Naive thymus-derived CD4-positive, alpha-beta T cell (primary cell): ENCODE measurements around the gene RRN3. TPM values are rescaled to one million over a fixed set of nuclear protein-coding genes. Genes with fewer than 3 reads are reported as not detected.
"Not testable (repeated sequence)": the region's sequence is repeated elsewhere in the genome, so short reads cannot be mapped to it uniquely, and the experiment has no call there.

ENCODE experiments used
- ATAC-seq: fragments of 150-1000 bp; cut with Tn5 transposase; 2 replicates; pipeline ENCODE4 v1.10.0; 2021; ENCODE audit warnings: mild to moderate bottlenecking, moderate library complexity
- CTCF ChIA-PET: fragments of 350-600 bp; sonication (Branson Sonifier 250); formaldehyde crosslinking; loops from one replicate; lab custom pipeline; 2021; ENCODE audit warnings: antibody characterized with exemption; lab: Charles Lee
- POLR2A ChIA-PET: fragments of 350-600 bp; sonication (Branson Sonifier 250); formaldehyde crosslinking; loops from one replicate; lab custom pipeline; 2021; ENCODE audit warnings: antibody characterized with exemption, inconsistent platforms; lab: Charles Lee
- DNase-seq, 9 donors: peaks; one replicate each; pipeline versions ENCODE4 v3.0.0 to v3.0.0-alpha.2; 2020 to 2022; ENCODE audit warnings: mixed read lengths in 1 of 9
- H3K27ac ChIP-seq: one replicate; pipeline ENCODE4 v1.7.0; 2013; ENCODE audit warnings: mild to moderate bottlenecking, low read depth, low read length, moderate library complexity
- H3K27me3 ChIP-seq, 2 donors: one replicate each; pipeline ENCODE4 v1.7.0; 2013; ENCODE audit warnings: low read length in 2 of 2, mild to moderate bottlenecking in 2 of 2, moderate library complexity in 2 of 2; ENCODE audit not compliant: control insufficient read depth in 2 of 2, insufficient read depth in 2 of 2
- H3K36me3 ChIP-seq, 3 experiments: 1 replicate in 2 of 3; 2 replicates in 1 of 3; pipeline ENCODE4 v1.7.0; 2013; ENCODE audit warnings: low read length in 3 of 3, mild to moderate bottlenecking in 3 of 3, moderate library complexity in 1 of 3; ENCODE audit not compliant: insufficient read depth in 3 of 3, control insufficient read depth in 2 of 3
- H3K4me1 ChIP-seq, 2 donors: one replicate each; pipeline ENCODE4 v1.7.0; 2013; ENCODE audit warnings: low read length in 2 of 2, mild to moderate bottlenecking in 2 of 2, moderate library complexity in 1 of 2; ENCODE audit not compliant: control insufficient read depth in 2 of 2, insufficient read depth in 2 of 2
- H3K4me3 ChIP-seq: 2 replicates; pipeline ENCODE4 v1.7.0; 2013; ENCODE audit warnings: mild to moderate bottlenecking, low read length
- H3K9me3 ChIP-seq, 3 experiments: 1 replicate in 2 of 3; 2 replicates in 1 of 3; pipeline ENCODE4 v1.7.0; 2013; ENCODE audit warnings: low read length in 3 of 3; ENCODE audit not compliant: control insufficient read depth in 2 of 3
- H3K27ac Mint-ChIP-seq, 9 donors: one replicate each; pipeline ENCODE4 v1.8.0; 2020 to 2022; ENCODE audit warnings: mixed read lengths in 9 of 9, mild to moderate bottlenecking in 8 of 9, moderate library complexity in 5 of 9, inconsistent platforms in 2 of 9
- H3K27me3 Mint-ChIP-seq, 5 donors: one replicate each; pipeline ENCODE4 v1.8.0; 2021 to 2022; ENCODE audit warnings: mixed read lengths in 5 of 5, mild to moderate bottlenecking in 1 of 5
- H3K36me3 Mint-ChIP-seq, 5 donors: one replicate each; pipeline ENCODE4 v1.8.0; 2020 to 2022; ENCODE audit warnings: mixed read lengths in 5 of 5, mild to moderate bottlenecking in 3 of 5, inconsistent platforms in 1 of 5
- H3K4me1 Mint-ChIP-seq, 7 donors: one replicate each; pipeline ENCODE4 v1.8.0; 2020 to 2022; ENCODE audit warnings: mixed read lengths in 7 of 7, mild to moderate bottlenecking in 3 of 7, inconsistent platforms in 1 of 7
- H3K4me3 Mint-ChIP-seq, 10 donors: one replicate each; pipeline ENCODE4 v1.8.0; 2020 to 2022; ENCODE audit warnings: mild to moderate bottlenecking in 10 of 10, mixed read lengths in 10 of 10, moderate library complexity in 6 of 10, inconsistent platforms in 2 of 10
- H3K9me3 Mint-ChIP-seq, 11 donors: one replicate each; pipeline ENCODE4 v1.8.0; 2020 to 2022; ENCODE audit warnings: mixed read lengths in 11 of 11, mild to moderate bottlenecking in 4 of 11, inconsistent platforms in 1 of 11, moderate library complexity in 1 of 11
- intact Hi-C, 2 donors: fragments of 100-400 bp; cut with micrococcal nuclease; formaldehyde crosslinking; loops; one replicate each; pipeline ENCODE4 v1.15.1; 2023
- polyA plus RNA-seq, 2 donors: library from polyadenylated mRNA; unstranded; fragments of 300-500 nt; fragmentation: Illumina TruSeq; gene quantifications; one replicate each; pipeline ENCODE4 v1.2.3, GENCODE V29; 2021
- total RNA-seq, 6 experiments: library from RNA in 5 of 6; stranded (reverse) in 5 of 6; gene quantifications; 1 replicate in 5 of 6; 2 replicates in 1 of 6; pipeline ENCODE4 v1.2.3 and lab custom pipeline; 2021 to 2026

Gene RRN3
- total and polyA plus RNA-seq, 7 experiments from 2014 or later: 27.3 to 46.9 (median 36.5) TPM

- DNase-seq (no peak), ATAC-seq (no peak)
- Mint-ChIP-seq H3K4me3 (no peak overlapping the region), H3K36me3 (peaks cover 7 to 56% (median 18%) of the 10 kb centered on the region in 5 donors), H3K27ac (peak overlapping the region in 2 of 9 donors; percentile 16 to 30), H3K9me3 (no peaks in the 10 kb centered on the region), H3K4me1 (peaks cover 11 to 21% (median 18%) of the 10 kb centered on the region in 7 donors), H3K27me3 (no peaks in the 10 kb centered on the region)
- H3K27ac ChIP-seq: no peak overlapping the region
- ChIA-PET CTCF (no interaction called here), POLR2A (no interaction called here)
- intact Hi-C loops: no loop called here
- H3K36me3 ChIP-seq: peaks cover 10 to 88% (median 25%) of the 10 kb centered on the region in 3 experiments
- H3K9me3 ChIP-seq: no peaks in the 10 kb centered on the region
- peaks cover 0 to 4% of the 10 kb centered on the region in 2 donors for H3K4me1 ChIP-seq
- H3K27me3 ChIP-seq: no peaks in the 10 kb centered on the region
- no peak overlapping the region for H3K4me3 ChIP-seq
These were observed 59.6 kb downstream of the RRN3 start for GRCh38 chr16:15034266-15035162.

DNA sequence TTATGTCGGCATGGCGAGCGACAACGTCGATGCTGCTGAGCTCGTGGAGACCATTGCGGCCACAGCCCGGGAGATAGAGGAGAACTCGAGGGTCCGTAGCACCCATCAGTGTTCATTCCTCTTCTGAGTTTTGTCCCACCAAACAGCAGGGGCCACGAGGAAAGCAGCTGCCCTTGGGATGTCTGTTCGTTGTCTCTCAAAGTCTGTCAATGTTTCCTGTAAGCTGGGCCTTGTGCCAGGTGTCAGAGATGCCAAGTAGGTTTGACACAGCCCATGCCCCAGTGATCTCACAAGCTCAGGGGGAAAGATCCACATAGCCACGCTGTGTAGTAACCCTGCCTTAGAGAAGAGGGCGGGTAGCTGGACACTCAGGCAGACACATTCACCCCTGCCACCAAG, 60.8 kb downstream of the RRN3 start:
- Mint-ChIP-seq H3K4me3 (no peak overlapping the region), H3K27me3 (no peaks in the 10 kb centered on the region), H3K36me3 (peaks cover 7 to 55% (median 20%) of the 10 kb centered on the region in 5 donors), H3K9me3 (no peaks in the 10 kb centered on the region), H3K27ac (peak overlapping the region in 4 of 9 donors; percentile 12 to 70 (median 65)), H3K4me1 (peaks cover 11 to 21% (median 18%) of the 10 kb centered on the region in 7 donors)
- Histone ChIP-seq H3K4me1 (peaks cover 0 to 4% of the 10 kb centered on the region in 2 donors), H3K9me3 (no peaks in the 10 kb centered on the region), H3K4me3 (no peak overlapping the region), H3K27me3 (no peaks in the 10 kb centered on the region), H3K36me3 (peaks cover 10 to 86% (median 25%) of the 10 kb centered on the region in 3 experiments), H3K27ac (no peak overlapping the region)
- intact Hi-C loops: no loop called here
- ChIA-PET CTCF (interaction anchor here (0.6 kb wide), 1 partner anchor 14 kb away, joined by 4 read pairs; no protein-coding TSS in a partner anchor), POLR2A (interaction anchor here (0.9 kb wide), 1 partner anchor 9 kb away, joined by 5 read pairs; no protein-coding TSS in a partner anchor)
- no peak for ATAC-seq
- DNase-seq: no peak

GRCh38 chr16:15032547-15033308, 61.3 kb downstream of the RRN3 start:
- H3K4me3 Mint-ChIP-seq: peak overlapping the region in 1 of 10 donors; percentile 4
- peaks cover 10 to 80% (median 25%) of the 10 kb centered on the region in 3 experiments for H3K36me3 ChIP-seq
- no peaks in the 10 kb centered on the region for H3K9me3 Mint-ChIP-seq
- no peak for ATAC-seq
- CTCF ChIA-PET: interaction anchor here (0.6 kb wide), 1 partner anchor 13 kb away, joined by 4 read pairs; no protein-coding TSS in a partner anchor
- peak in 3 of 9 donors; percentile 18 to 40 (median 21) for DNase-seq
- peaks cover 0 to 4% of the 10 kb centered on the region in 2 donors for H3K4me1 ChIP-seq
- H3K27ac Mint-ChIP-seq: peak overlapping the region in 8 of 9 donors; percentile 43 to 93 (median 74)
- peaks cover 7 to 56% (median 21%) of the 10 kb centered on the region in 5 donors for H3K36me3 Mint-ChIP-seq
- no peaks in the 10 kb centered on the region for H3K27me3 ChIP-seq
- intact Hi-C loops: no loop called here
- POLR2A ChIA-PET: interaction anchor here (0.9 kb wide), 1 partner anchor 9 kb away, joined by 5 read pairs; no protein-coding TSS in a partner anchor
- H3K27me3 Mint-ChIP-seq: no peaks in the 10 kb centered on the region
- peaks cover 10 to 21% (median 18%) of the 10 kb centered on the region in 7 donors for H3K4me1 Mint-ChIP-seq
- H3K4me3 ChIP-seq: no peak overlapping the region
- no peak overlapping the region for H3K27ac ChIP-seq
- no peaks in the 10 kb centered on the region for H3K9me3 ChIP-seq

DNA sequence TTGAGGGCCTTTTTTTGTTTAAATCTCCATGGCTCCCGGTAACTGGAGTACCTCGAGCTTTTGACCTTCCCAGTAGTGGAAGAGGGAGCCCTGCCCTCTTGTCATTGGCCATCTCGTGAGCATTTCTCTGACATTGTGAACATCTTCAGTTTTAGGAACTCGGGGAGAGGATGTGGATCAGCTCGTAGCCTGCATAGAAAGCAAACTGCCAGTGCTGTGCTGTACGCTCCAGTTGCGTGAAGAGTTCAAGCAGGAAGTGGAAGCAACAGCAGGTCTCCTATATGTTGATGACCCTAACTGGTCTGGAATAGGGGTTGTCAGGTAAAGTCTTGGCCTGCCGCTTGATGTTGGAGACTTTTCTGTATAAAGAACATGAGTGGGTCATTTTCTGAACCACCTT, 62.5 kb downstream of the RRN3 start:
- Mint-ChIP-seq H3K9me3 (no peaks in the 10 kb centered on the region), H3K36me3 (peaks cover 7 to 53% (median 21%) of the 10 kb centered on the region in 5 donors), H3K4me3 (peak overlapping the region in 1 of 10 donors; percentile 50), H3K4me1 (peaks cover 9 to 21% (median 18%) of the 10 kb centered on the region in 7 donors), H3K27me3 (no peaks in the 10 kb centered on the region), H3K27ac (peak overlapping the region in 8 of 9 donors; percentile 2 to 81 (median 72))
- ATAC-seq (no peak), DNase-seq (no peak)
- Histone ChIP-seq H3K4me1 (peaks cover 0 to 4% of the 10 kb centered on the region in 2 donors), H3K36me3 (peaks cover 10 to 80% (median 25%) of the 10 kb centered on the region in 3 experiments), H3K27ac (no peak overlapping the region), H3K27me3 (no peaks in the 10 kb centered on the region), H3K4me3 (no peak overlapping the region), H3K9me3 (no peaks in the 10 kb centered on the region)
- ChIA-PET CTCF (no interaction called here), POLR2A (no interaction called here)
- intact Hi-C loops: no loop called here

DNA sequence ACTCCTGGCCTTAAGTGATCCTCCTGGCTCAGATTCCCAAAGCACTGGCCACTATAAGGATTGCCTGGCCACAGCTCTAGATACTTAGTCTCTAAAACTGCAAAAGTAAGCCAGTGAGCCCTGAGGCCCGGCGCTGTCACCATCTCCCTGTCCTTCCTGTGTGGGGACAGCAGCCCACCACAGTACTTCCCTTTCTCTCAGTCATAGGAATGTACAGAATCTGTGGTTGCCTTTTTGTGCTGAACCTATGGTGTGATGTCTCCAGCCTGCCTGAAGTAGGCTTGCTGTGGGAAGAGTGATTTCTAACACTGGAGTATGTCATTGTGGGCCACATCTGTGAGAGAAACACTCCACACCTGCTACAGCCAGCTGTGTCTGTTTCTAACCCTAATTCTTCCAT, 62.9 kb downstream of the RRN3 start:
- Histone ChIP-seq H3K36me3 (peaks cover 10 to 76% (median 25%) of the 10 kb centered on the region in 3 experiments), H3K27ac (peak overlapping the region; percentile 15), H3K4me3 (no peak overlapping the region), H3K4me1 (peaks cover 0 to 4% of the 10 kb centered on the region in 2 donors), H3K27me3 (no peaks in the 10 kb centered on the region), H3K9me3 (no peaks in the 10 kb centered on the region)
- Mint-ChIP-seq H3K27ac (peak overlapping the region; percentile 2 to 81 (median 73)), H3K9me3 (no peaks in the 10 kb centered on the region), H3K36me3 (peaks cover 7 to 50% (median 20%) of the 10 kb centered on the region in 5 donors), H3K27me3 (no peaks in the 10 kb centered on the region), H3K4me1 (peaks cover 9 to 21% (median 18%) of the 10 kb centered on the region in 7 donors), H3K4me3 (peak overlapping the region in 1 of 10 donors; percentile 50)
- CTCF ChIA-PET: no interaction called here
- DNase-seq (no peak), ATAC-seq (peak; percentile 59)
- intact Hi-C loops: no loop called here
- POLR2A ChIA-PET: no interaction called here

DNA sequence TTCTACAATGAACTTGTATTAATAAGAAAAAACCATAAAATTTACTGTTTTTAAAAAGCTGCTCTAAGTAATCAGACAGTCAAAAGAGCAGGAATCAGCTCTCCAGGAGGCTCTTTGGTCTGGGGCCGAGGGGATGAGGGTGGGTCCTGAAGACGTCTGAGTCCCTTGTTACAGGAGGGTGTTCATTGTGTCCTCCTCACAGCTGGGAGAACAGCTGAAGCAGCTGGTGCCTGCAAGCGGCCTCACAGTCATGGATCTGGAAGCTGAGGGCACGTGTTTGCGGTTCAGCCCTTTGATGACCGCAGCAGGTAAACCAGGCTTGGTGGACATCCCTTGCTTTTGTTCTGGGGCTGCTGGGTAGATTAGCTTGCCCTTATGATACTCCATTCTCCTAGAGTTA, 64.3 kb downstream of the RRN3 start:
- H3K9me3 Mint-ChIP-seq, ATAC-seq, H3K4me3 ChIP-seq, H3K27ac Mint-ChIP-seq, H3K4me3 Mint-ChIP-seq, DNase-seq, H3K27me3 ChIP-seq, H3K27ac ChIP-seq, intact Hi-C loops, H3K4me1 ChIP-seq, POLR2A ChIA-PET, CTCF ChIA-PET, H3K9me3 ChIP-seq, H3K27me3 Mint-ChIP-seq: not testable (repeated sequence)
- peaks cover 9 to 51% (median 34%) of the 10 kb centered on the region in 5 donors for H3K36me3 Mint-ChIP-seq
- peaks cover 5 to 71% (median 25%) of the 10 kb centered on the region in 3 experiments for H3K36me3 ChIP-seq
- H3K4me1 Mint-ChIP-seq: peaks cover 14 to 21% (median 18%) of the 10 kb centered on the region in 7 donors
